ENCODE measurements around the gene MRTFA.
"Not testable (repeated sequence)": the region's sequence is repeated elsewhere in the genome, so short reads cannot be mapped to it uniquely, and the experiment has no call there.

MRTFA gene

GRCh38 chr22:40554023-40554422, 82.5 kb downstream of the MRTFA start:
- DNase-seq (ENCODE audit: low spot score): not testable (repeated sequence)

GRCh38 chr22:40553014-40553554, 83.4 kb downstream of the MRTFA start:
- DNase-seq (ENCODE audit: low spot score): no peak

- no peak for DNase-seq (ENCODE audit: low spot score)
Measured at GRCh38 chr22:40552070-40552469, 84.4 kb downstream of the MRTFA start.

- no peak for DNase-seq (ENCODE audit: low spot score)
Measured at GRCh38 chr22:40547729-40548143, 88.8 kb downstream of the MRTFA start.

GRCh38 chr22:40544758-40545157, 91.8 kb downstream of the MRTFA start:
- no peak for DNase-seq (ENCODE audit: low spot score)

GRCh38 chr22:40542821-40543540, 93.5 kb downstream of the MRTFA start:
- no peak for DNase-seq (ENCODE audit: low spot score)

- DNase-seq (ENCODE audit: low spot score): no peak
Measured at GRCh38 chr22:40541300-40541699, 95.2 kb downstream of the MRTFA start.

- DNase-seq (ENCODE audit: low spot score): no peak
Measured at GRCh38 chr22:40540265-40540664, 96.3 kb downstream of the MRTFA start.

- not testable (repeated sequence) for DNase-seq (ENCODE audit: low spot score)
Measured at GRCh38 chr22:40536149-40536548, 100.4 kb downstream of the MRTFA start.

GRCh38 chr22:40535642-40536041, 100.9 kb downstream of the MRTFA start:
- no peak for DNase-seq (ENCODE audit: low spot score)

GRCh38 chr22:40535189-40535512, 101.4 kb downstream of the MRTFA start:
- no peak for DNase-seq (ENCODE audit: low spot score)

GRCh38 chr22:40534379-40535188, 101.9 kb downstream of the MRTFA start:
- peak; percentile 72 for DNase-seq (ENCODE audit: low spot score)

- DNase-seq (ENCODE audit: low spot score): peak; percentile 67
Measured at GRCh38 chr22:40533712-40534378, 102.7 kb downstream of the MRTFA start.

- no peak for DNase-seq (ENCODE audit: low spot score)
Measured at GRCh38 chr22:40531951-40532900, 104.3 kb downstream of the MRTFA start.

GRCh38 chr22:40530391-40530790, 106.1 kb downstream of the MRTFA start:
- DNase-seq (ENCODE audit: low spot score): not testable (repeated sequence)

- DNase-seq (ENCODE audit: low spot score): no peak
Measured at GRCh38 chr22:40529821-40530220, 106.7 kb downstream of the MRTFA start.

GRCh38 chr22:40526960-40527359, 109.6 kb downstream of the MRTFA start:
- no peak for DNase-seq (ENCODE audit: low spot score)

- no peak for DNase-seq (ENCODE audit: low spot score)
Measured at GRCh38 chr22:40525250-40525884, 111.2 kb downstream of the MRTFA start.

GRCh38 chr22:40524392-40525249, 111.9 kb downstream of the MRTFA start:
- no peak for DNase-seq (ENCODE audit: low spot score)

GRCh38 chr22:40522141-40522540, 114.4 kb downstream of the MRTFA start:
- no peak for DNase-seq (ENCODE audit: low spot score)

Data from AG08396 (cell line).